Transverse colon (tissue), 4 donors: Measurements from ENCODE around the gene HIP1. TPM values are rescaled to one million over a fixed set of nuclear protein-coding genes. Genes with fewer than 3 reads are reported as not detected.

Experiments
- DNase-seq: peaks from one replicate; pipeline ENCODE4 v3.0.0-alpha.2; 2019
- H3K27ac ChIP-seq, 4 donors: fragments of 200-600 bp; sonication (generic); 2 replicates each; pipeline ENCODE4 v1.5.1; 2016 to 2018; ENCODE audit warnings: inconsistent platforms in 4 of 4
- H3K27me3 ChIP-seq: fragments of 200-600 bp; sonication (generic); 2 replicates; pipeline ENCODE4 v1.5.1; 2017; ENCODE audit warnings: inconsistent platforms
- H3K36me3 ChIP-seq, 4 donors: fragments of 200-600 bp; sonication (generic); 2 replicates each; pipeline ENCODE4 v1.5.1; 2017 to 2019; ENCODE audit warnings: inconsistent platforms in 4 of 4
- H3K4me1 ChIP-seq, 4 donors: fragments of 200-600 bp; sonication (generic); 2 replicates each; pipeline ENCODE4 v1.5.1; 2017 to 2020; ENCODE audit warnings: inconsistent platforms in 4 of 4
- H3K4me3 ChIP-seq, 4 donors: fragments of 200-600 bp; sonication (generic); 1 replicate in 1 of 4; 2 replicates in 3 of 4; pipeline versions ENCODE4 v1.5.1 to v1.6.1; 2017 to 2019; ENCODE audit warnings: inconsistent platforms in 4 of 4
- H3K9me3 ChIP-seq, 2 donors: fragments of 200-600 bp; sonication (generic); 2 replicates each; pipeline ENCODE4 v1.5.1; 2017 to 2019; ENCODE audit warnings: inconsistent platforms in 2 of 2
- EP300 ChIP-seq: sonication (generic); formaldehyde crosslinking; IDR thresholded peaks from one replicate; pipeline ENCODE4 v1.6.1; 2017; ENCODE audit warnings: antibody characterized with exemption, low read depth
- POLR2A ChIP-seq: fragments of 450-650 bp; IDR thresholded peaks from one replicate; pipeline ENCODE4 v1.6.1; 2016; ENCODE audit warnings: antibody characterized with exemption, mild to moderate bottlenecking, moderate library complexity
- POLR2AphosphoS5 ChIP-seq, 3 donors: sonication (generic); formaldehyde crosslinking; IDR thresholded peaks; one replicate each; pipeline ENCODE4 v1.6.1; 2016; ENCODE audit warnings: antibody characterized with exemption in 3 of 3
- WGBS, 2 donors: methylation state at CpG; one replicate each; pipeline ENCODE4 v1.1.5; 2018; ENCODE audit warnings: low coverage in 1 of 2; 5-methylcytosine and 5-hydroxymethylcytosine counted together
- in situ Hi-C, 4 donors: fragments of 200-750 bp; cut with MboI; loops; one replicate each; pipeline versions ENCODE4 v1.15.0 to v1.15.1; 2017; ENCODE audit warnings: low sequenced_read_pairs in 3 of 4, low pct_ligation_motif_present in 1 of 4, low pct_unique_long_range_greater_than_20kb in 1 of 4
- intact Hi-C: fragments of 100-400 bp; cut with DNase I; formaldehyde crosslinking; loops from one replicate; pipeline ENCODE4 v1.15.1; 2023; ENCODE audit warnings: low total_unique reads
- total RNA-seq, 4 donors: library from RNA; depleted of rRNA; stranded (reverse); fragments of >200 nt; gene quantifications; one replicate each; pipeline ENCODE4 v1.1.0, GENCODE V29; 2016
- TF ChIP-seq, protein P1 (sequence below), 5 experiments: fragments of 200-600 bp in 3 of 5; fragments of 450-650 bp in 2 of 5; sonication (generic) in 3 of 5; IDR thresholded peaks; 1 replicate in 2 of 5; 2 replicates in 3 of 5; pipeline ENCODE4 v1.5.1; 2016 to 2017; ENCODE audit warnings: antibody characterized with exemption in 5 of 5, inconsistent platforms in 3 of 5, mild to moderate bottlenecking in 2 of 5, moderate library complexity in 1 of 5

HIP1 gene
- total RNA-seq, 4 donors from 2014 or later, result 3.7 to 20.1 (median 4.7) TPM

DNA sequence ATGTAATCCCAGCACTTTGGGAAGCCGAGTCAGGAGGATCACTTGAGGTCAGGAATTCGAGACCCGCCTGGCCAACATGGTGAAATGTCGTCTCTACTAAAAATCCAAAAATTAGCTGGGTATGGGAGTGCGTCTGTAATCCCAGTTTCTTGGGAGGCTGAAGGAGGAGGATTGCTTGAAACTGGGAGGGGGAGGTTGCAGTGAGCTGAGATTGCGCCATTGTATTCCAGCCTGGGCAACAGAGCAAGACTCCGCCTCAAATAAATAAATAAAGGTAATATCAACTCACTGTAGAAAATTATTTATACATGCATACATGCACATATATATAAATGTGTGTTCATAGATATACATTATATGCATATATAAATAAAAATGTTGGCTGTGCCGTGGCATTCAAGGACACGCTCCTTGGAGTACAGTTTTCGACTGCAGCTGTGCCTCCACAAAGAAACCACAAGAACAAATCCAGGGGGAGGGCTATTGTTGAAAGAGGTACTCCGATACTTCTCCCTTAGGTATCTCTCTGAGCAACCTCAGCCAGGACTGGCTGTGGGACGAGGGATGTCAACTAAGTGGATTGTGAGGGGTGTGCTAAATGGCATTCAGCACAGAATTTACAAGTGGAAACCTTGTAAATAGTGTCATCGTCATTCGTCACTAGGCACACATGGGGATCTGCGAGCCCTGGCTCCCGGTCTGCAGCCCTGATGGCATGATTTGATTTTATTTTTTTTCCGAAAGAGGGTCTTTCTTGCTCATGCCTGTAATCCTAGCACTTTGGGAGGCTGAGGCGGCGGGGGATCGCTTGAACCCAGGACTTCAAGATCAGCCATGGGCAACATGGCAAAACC is 49.3 kb downstream of the HIP1 start:
- in situ Hi-C loops (no loop called here), intact Hi-C loops (no loop called here)
- 84 to 93% methylated on average over 15 to 20 of the region's 20 CpGs for WGBS, 2 donors

DNA sequence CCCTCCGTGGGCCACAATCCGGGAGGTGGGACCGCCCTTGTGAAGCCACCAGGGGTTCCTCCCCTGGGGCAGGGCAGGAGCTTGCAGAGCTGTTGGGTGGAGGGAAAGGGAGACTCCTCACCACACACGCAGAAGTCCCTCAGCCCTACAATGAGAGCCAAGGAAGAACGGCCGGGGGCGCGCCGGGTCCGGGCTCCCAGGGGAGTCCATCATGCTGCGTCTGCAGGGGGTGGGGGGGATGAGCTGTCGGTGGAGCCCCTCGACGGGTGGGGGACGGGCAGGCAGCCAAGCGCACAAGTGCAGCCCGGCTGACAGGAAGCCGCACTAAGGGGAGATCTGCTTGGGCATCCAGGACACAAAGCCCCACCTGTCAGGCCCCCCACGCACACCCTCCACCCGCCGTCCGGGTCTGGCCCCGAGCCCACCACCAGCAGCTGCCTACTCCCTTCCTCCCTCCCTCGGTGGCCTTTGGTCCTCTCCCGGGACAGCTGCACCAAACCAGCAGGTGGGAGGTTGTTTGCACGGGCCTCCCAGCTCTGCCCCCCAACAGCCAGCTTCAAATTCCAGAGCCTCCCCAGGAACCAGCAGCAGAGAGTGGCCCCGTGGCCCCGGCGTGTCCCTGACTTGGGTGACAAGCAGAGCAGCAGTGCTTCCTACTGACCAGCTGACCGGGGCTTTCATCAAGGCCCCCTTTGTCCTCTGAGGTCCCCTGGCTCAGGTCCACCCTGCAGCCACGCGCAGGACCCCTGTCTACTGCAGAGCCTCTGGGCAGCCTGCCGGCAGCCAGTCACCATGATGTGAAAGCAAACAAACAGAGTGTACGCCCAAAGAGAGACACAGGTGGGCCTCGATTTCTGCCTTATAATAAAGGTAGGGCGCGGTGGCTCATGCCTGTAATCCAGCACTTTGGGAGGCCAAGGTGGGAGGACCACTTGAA is 50.3 kb downstream of the HIP1 start:
- intact Hi-C loops (no loop called here), in situ Hi-C loops (no loop called here)
- no peak overlapping the region for H3K4me3 ChIP-seq
- 43 to 56% methylated on average over 5 to 33 of the region's 37 CpGs for WGBS, 2 donors
- no peak overlapping the region for H3K27ac ChIP-seq
- H3K36me3 ChIP-seq, result no peaks in the 10 kb centered on the region
- DNase-seq, result no peak
- H3K9me3 ChIP-seq, result no peaks in the 10 kb centered on the region
- H3K27me3 ChIP-seq, result no peaks in the 10 kb centered on the region
- peaks cover 0 to 6% (median 2%) of the 10 kb centered on the region in 4 donors for H3K4me1 ChIP-seq
- no peak for TF ChIP-seq POLR2AphosphoS5 (IDR thresholded peaks at IDR 0.05)
- TF ChIP-seq, protein P1, sequence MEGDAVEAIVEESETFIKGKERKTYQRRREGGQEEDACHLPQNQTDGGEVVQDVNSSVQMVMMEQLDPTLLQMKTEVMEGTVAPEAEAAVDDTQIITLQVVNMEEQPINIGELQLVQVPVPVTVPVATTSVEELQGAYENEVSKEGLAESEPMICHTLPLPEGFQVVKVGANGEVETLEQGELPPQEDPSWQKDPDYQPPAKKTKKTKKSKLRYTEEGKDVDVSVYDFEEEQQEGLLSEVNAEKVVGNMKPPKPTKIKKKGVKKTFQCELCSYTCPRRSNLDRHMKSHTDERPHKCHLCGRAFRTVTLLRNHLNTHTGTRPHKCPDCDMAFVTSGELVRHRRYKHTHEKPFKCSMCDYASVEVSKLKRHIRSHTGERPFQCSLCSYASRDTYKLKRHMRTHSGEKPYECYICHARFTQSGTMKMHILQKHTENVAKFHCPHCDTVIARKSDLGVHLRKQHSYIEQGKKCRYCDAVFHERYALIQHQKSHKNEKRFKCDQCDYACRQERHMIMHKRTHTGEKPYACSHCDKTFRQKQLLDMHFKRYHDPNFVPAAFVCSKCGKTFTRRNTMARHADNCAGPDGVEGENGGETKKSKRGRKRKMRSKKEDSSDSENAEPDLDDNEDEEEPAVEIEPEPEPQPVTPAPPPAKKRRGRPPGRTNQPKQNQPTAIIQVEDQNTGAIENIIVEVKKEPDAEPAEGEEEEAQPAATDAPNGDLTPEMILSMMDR (IDR thresholded peaks at IDR 0.05), result no peak
- TF ChIP-seq EP300, result no peak
- TF ChIP-seq POLR2A, result no peak

More for the DNA sequence above, 49.3 kb downstream of the HIP1 start:
- Histone ChIP-seq H3K27ac (no peak overlapping the region), H3K4me3 (no peak overlapping the region), H3K4me1 (peaks cover 0 to 6% (median 2%) of the 10 kb centered on the region in 4 donors), H3K27me3 (no peaks in the 10 kb centered on the region), H3K36me3 (no peaks in the 10 kb centered on the region), H3K9me3 (no peaks in the 10 kb centered on the region)
- no peak for DNase-seq
- TF ChIP-seq POLR2AphosphoS5 (IDR thresholded peaks at IDR 0.05), result no peak
- no peak for TF ChIP-seq EP300
- TF ChIP-seq, protein P1 (IDR thresholded peaks at IDR 0.05), result no peak
- no peak for TF ChIP-seq POLR2A

DNA sequence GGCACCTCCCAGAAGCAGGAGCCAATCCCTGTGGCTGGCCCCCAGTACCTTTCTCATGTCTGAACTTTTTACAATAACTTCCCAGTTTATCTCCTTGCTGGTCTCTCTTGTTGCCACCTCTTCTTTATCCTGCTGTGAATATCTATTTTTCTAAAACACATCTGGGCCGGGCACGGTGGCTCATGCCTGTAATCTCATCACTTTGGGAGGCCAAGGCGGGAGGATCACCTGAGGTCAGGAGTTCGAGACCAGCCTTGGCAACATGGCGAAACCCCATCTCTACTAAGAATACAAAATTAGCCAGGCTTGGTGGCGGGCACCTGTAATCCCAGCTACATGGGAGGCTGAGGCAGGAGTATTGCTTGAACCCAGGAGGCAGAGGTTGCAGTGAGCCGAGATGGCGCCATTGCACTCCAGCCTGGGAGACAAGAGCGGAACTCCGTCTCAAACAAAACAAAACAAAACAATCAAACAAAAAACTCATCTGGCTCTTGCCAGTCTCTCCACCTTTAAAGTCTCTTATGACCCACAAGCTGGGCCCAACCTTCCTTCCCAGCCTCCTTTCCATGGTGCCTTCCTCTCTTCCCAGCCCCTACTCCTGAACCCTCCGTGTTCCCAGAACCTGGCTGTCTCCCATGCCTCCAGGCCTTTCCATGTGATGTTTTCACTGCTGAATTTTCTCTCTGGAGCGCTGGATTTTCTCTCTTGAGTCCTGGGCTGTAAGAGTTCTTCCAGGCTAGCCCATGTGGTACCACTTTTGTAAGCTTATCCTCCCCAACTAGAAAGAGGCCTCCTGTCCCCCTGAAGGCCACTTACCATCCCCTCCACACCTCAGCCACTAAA is 51.3 kb downstream of the HIP1 start:
- WGBS, 2 donors, result 92 to 97% methylated on average over 5 to 12 of the region's 12 CpGs
- no peak for DNase-seq
- no peak overlapping the region for H3K27ac ChIP-seq
- no peaks in the 10 kb centered on the region for H3K9me3 ChIP-seq
- no peak overlapping the region for H3K4me3 ChIP-seq
- TF ChIP-seq POLR2AphosphoS5 (IDR thresholded peaks at IDR 0.05) (no peak), EP300 (no peak)
- TF ChIP-seq, protein P1 (IDR thresholded peaks at IDR 0.05), result no peak
- H3K36me3 ChIP-seq, result no peaks in the 10 kb centered on the region
- no peaks in the 10 kb centered on the region for H3K27me3 ChIP-seq
- peaks cover 0 to 6% (median 2%) of the 10 kb centered on the region in 4 donors for H3K4me1 ChIP-seq
- in situ Hi-C loops (no loop called here), intact Hi-C loops (loop anchor here (2.0 kb wide), 1 partner anchor 13 kb away; no protein-coding TSS in a partner anchor)
